GM19043 (cell line): Measurements from ENCODE around the gene SIK2.

Experiments
- ATAC-seq: cut with Tn5 transposase; IDR thresholded peaks from one replicate; pipeline ENCODE4 v1.9.1; 2021; ENCODE audit warnings: low read depth; ENCODE audit not compliant: unreplicated experiment

Gene SIK2

DNA sequence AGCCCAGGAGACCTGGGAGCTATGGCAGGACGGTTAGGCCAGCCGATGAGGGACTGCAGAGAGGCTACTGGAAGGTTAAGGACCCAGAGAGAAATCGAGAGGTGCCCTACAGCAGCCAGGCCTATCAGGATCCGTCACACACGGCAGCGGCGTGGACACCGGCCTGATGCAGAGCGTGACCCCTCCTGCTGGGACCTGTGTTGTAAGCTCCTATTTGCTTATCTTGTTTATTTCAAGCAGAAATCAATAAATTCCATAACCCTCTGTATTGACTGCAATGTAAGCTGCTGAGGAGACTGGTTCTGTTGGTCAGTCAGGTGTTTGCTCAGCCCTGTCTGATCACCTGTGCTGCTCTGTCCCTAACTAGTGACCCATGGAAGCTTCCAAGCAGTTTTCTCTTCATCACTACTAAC is 124.1 kb downstream of the SIK2 start:
- ATAC-seq, result no peak

- ATAC-seq, result no peak
Measured at GRCh38 chr11:111727431-111727830, 125.2 kb downstream of the SIK2 start.

GRCh38 chr11:111729071-111729830 is 127.0 kb downstream of the SIK2 start:
- ATAC-seq, result no peak

GRCh38 chr11:111729831-111730311 is 127.6 kb downstream of the SIK2 start:
- no peak for ATAC-seq

GRCh38 chr11:111730871-111731591 is 128.8 kb downstream of the SIK2 start:
- no peak for ATAC-seq

- no peak for ATAC-seq
Measured at GRCh38 chr11:111731821-111732220, 129.6 kb downstream of the SIK2 start.

GRCh38 chr11:111733016-111733415 is 130.8 kb downstream of the SIK2 start:
- ATAC-seq, result no peak

DNA sequence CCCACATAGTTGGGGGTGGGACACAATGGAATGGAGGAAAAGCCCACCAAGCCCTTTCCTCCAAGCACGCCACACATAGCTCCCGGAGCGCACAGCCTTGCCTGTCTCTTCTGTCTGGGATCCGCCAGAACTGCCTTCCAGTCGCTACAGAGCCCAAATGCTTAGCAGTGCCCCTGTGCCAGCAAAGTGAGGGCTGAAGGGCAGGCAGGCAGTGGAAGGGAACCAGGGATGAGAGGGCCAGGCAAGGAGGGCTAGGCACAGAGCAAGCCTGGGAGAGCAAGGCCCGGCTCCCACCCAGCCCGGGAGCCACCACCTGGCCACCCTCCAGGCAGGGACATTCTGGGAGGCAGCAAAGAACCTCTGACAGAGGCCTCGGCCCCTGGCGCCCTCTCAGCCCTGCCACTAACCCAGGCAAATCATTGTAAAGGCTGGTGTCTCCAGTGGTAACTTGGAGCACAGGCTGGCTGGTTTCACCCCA is 131.4 kb downstream of the SIK2 start:
- ATAC-seq, result no peak

DNA sequence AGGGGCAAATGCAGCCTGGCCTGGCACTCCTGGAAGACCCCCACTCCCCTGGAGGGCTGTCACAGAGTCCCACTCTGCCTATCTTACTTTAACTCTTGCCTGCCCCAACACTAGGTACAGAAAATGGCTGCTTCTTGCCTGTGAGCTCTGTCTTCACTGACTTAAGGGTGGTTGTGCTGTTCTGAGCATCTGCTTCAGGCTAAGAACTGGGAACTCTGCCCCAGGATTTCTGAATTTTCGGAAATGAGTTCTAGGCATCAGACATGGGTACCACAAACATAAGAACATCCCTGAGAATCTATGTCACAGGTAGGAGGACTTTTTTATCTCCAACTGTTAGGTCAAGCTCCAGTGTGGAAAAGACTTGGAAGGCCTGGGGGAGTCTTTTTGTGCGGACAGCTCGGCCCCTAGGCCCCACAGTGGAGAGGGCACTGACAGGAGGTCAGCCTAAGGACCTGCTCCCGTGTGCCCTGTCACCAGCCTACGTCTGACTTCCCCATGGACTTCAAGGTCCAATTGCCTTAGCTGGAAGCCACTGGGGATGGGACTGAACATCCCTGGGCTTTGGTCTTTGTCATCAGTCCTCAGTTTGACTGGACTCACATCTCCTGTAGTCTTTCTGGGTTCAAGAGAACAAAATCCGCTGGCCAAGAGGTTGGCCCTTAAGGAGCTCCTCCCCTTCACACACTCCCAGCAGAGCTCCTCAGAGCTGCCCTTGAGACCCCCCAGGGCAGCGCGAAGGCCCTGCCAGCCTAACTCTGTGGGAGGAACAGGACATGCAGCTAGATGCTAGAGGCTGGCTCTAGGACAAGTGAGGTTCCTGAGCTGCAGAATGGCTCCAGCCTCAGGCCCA is 132.1 kb downstream of the SIK2 start:
- no peak for ATAC-seq

GRCh38 chr11:111734954-111735261 is 132.7 kb downstream of the SIK2 start:
- no peak for ATAC-seq

- ATAC-seq, result no peak
Measured at GRCh38 chr11:111735262-111736116, 133.2 kb downstream of the SIK2 start.

DNA sequence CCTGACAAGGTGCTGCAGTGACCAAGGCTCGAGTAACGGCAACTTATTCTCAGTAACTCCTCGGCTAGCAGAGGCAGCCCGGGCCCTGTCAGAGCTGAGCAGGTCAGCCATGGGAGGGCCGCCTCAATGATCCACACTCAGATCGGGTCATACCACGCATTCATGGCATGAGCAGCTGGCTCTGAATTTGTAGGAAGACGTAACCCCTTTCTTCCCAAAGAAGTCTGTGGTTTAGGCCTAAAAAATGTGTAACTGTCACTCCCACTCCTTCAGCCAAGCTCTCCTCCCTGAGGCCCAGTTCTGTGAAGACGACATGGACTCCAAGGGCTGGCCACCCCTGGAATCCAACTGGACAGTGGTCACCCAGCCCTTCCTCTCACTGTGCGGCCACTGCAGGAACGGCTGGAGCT is 133.9 kb downstream of the SIK2 start:
- no peak for ATAC-seq

DNA sequence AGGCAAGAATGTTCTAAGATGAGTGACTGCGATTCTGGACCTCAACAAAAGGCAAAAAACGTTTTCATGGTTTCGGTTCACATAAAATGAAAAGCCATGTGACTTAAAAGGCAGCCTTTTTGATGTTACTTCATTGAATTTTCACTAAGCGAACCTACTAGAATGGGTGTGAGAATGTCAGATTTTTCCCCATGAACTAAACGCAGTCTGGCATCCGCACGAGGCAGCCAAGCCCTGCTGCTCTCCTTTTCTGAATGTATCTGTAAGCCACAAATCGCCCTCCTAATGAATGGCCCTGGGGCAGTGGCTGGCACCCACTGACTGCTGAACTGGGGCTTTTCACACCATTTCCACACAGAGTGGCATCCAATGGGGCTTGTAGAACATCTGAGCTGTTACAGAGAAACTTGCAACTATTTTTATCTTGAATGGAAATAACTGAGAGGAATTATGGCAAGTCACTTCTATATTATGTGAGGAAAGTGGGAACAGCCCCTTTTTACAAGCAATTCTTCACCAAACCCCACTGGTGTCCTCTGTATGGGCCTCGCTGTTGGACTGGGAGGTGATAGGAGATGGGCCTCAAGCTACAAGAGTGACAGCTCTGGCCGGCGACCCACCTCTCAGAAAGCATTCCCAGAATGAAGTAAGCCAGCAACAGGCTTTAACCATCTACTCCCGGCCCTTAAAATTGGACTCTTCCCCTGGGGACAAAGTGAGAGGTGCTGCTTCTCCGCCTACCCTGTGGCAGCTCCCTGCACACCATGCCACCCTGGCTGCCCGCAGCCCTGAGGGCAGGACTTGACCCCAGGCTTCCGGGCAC is 134.6 kb downstream of the SIK2 start:
- no peak for ATAC-seq

DNA sequence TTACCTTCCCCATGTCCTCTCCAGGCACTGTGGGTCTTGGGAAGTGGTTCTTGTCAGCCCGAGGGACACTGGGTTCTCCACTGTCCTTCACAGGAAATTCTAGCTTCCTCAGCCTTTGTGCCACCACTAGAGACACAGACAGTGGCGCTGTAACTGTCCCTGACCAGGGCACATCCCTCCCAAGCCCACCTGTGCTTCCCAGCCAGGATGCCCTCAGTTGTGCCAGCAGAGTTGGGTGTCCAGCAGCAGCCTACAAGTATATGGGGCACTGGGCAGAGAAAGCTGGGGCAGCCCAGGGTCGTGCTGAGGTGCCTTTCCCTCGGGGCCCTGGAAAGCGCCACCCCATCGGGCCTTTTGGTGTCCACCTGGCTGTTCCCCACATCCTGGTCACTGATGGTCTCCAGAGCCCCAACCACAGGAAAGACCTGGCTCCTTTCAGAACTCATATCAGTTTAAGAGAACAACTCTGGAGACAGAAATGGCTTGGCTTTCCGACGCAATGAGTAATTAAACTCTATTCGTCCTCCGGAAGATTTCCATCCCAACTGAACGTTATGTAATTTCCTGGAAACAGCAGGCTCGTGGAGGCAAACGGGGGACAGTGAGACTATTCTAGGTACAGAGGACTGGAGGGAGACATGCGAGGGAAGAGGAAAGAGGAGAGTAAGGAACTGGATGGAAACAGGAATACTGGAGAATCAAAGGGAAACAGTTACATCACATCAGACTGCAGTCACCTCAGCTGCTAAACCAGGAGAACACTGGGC is 135.4 kb downstream of the SIK2 start:
- ATAC-seq, result no peak

GRCh38 chr11:111739299-111739698 is 137.1 kb downstream of the SIK2 start:
- ATAC-seq, result no peak

DNA sequence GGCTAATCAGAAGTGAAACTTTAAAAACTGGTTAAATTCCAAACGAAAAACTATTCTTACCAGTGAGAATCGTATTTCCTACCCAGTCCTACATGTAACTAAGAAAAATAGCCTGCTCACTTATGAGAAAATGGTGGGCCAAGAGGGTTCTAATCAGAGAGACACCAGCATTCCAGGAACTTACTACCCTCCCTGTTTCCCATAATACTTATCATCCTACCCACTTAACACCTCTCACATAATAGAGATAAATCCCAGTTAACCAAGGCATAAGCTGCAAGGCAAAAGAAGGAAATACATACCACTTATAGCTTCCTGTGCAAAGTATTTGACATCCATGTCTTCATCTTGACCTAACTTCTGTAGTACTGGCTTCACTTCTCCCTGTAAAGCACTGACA is 139.5 kb downstream of the SIK2 start:
- ATAC-seq, result no peak

- ATAC-seq, result no peak
Measured at GRCh38 chr11:111743700-111744099, 141.5 kb downstream of the SIK2 start.

GRCh38 chr11:111745719-111746504 is 143.7 kb downstream of the SIK2 start:
- ATAC-seq, result no peak
